ENCODE results near the gene CSF3. TPM values are rescaled to one million over a fixed set of nuclear protein-coding genes. Genes with fewer than 3 reads are reported as not detected.

Gene CSF3
- total RNA-seq, 1 donor from 2014 or later, result not detected

DNA sequence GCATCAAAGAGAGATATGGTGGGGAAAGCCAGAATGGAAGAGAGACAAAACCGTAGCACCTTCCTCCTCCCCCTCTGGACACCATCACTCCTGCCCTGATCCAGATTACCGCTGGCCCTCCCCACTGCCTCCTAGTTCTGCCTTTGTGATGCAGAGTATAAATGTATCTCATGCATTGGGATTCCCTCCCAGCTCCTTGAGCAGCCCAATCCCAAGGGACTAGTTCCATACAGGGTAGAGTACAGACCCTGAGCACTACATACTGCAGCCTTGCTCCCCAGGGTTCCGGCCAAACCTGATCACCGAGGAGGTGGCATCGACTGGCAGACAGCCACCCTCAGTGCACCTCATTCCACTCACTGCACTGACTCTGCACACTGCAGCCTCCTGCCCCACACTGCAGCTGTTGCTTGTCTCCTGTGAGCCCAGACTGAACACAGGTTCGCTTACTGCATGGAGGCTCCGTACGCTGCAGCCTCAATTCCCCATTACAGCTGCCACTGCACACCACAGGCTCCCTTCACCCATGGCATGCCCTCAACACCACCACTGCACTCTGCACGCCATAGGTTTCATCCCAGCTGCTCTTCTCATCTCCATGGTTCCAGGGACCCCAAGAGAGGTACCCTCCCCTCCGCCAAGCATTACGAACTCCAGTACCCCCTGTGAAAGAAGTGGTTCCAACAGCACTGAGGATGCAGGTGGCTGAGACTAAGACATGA lies 45.8 kb downstream of the CSF3 start:
- no peaks in the 10 kb centered on the region for H3K9me3 ChIP-seq (ENCODE audit: low read depth)
- peaks cover 22% of the 10 kb centered on the region for H3F3A ChIP-seq (ENCODE audit: low read depth)
- peaks cover 7% of the 10 kb centered on the region for H4K20me1 ChIP-seq (ENCODE audit: low read depth)
- peaks cover 49% of the 10 kb centered on the region for H3K4me1 Mint-ChIP-seq
- peaks cover 38% of the 10 kb centered on the region for H3K4me1 ChIP-seq
- H3K79me2 ChIP-seq (ENCODE audit: low read depth), result peaks cover 15% of the 10 kb centered on the region
- peaks cover 21% of the 10 kb centered on the region for H3K27me3 Mint-ChIP-seq (ENCODE audit: insufficient read depth, low read depth)
- H3K4me3 ChIP-seq, result no peak overlapping the region
- TF ChIP-seq, protein P1, sequence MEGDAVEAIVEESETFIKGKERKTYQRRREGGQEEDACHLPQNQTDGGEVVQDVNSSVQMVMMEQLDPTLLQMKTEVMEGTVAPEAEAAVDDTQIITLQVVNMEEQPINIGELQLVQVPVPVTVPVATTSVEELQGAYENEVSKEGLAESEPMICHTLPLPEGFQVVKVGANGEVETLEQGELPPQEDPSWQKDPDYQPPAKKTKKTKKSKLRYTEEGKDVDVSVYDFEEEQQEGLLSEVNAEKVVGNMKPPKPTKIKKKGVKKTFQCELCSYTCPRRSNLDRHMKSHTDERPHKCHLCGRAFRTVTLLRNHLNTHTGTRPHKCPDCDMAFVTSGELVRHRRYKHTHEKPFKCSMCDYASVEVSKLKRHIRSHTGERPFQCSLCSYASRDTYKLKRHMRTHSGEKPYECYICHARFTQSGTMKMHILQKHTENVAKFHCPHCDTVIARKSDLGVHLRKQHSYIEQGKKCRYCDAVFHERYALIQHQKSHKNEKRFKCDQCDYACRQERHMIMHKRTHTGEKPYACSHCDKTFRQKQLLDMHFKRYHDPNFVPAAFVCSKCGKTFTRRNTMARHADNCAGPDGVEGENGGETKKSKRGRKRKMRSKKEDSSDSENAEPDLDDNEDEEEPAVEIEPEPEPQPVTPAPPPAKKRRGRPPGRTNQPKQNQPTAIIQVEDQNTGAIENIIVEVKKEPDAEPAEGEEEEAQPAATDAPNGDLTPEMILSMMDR (IDR thresholded peaks at IDR 0.05), result no peak
- no peak for TF ChIP-seq EZH2phosphoT487 (IDR thresholded peaks at IDR 0.05)
- TF ChIP-seq EZH2 (IDR thresholded peaks at IDR 0.05), result no peak
- no peak overlapping the region for H2AFZ ChIP-seq (replicated peaks)
- no peak for DNase-seq (ENCODE audit: low spot score)
- no peaks in the 10 kb centered on the region for H3K36me3 ChIP-seq
- peak overlapping the region; percentile 27 for H3K27ac Mint-ChIP-seq
- no peaks in the 10 kb centered on the region for H3K36me3 Mint-ChIP-seq
- no peak overlapping the region for H3K4me2 ChIP-seq
- no peak overlapping the region for H3K27ac ChIP-seq
- no peak overlapping the region for H3K9ac ChIP-seq
- peaks cover 11% of the 10 kb centered on the region for H3K27me3 ChIP-seq
- H3K9me3 Mint-ChIP-seq, result no peaks in the 10 kb centered on the region
- peak overlapping the region; percentile 87 for H3K4me3 Mint-ChIP-seq

DNA sequence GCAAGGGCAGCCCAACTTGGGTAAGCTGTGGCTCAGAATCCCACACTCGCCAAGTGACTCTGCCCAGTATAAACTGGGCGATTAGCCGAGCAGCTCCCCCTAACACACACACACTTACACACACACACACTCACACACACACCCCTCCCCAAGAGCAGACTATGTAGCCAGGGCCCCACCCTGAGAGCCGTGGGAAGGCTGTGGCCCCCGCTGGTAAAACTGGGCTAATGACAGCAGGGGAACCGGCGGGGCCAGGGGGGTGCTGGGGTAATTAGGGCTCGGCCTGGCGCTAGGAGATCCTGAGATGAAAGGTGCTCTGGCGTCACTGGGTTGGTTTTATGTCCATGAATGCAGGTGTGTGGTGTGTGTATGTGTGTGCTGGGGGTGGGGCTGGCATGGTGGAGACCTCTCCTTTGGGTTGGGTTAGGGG lies 46.4 kb downstream of the CSF3 start:
- peaks cover 7% of the 10 kb centered on the region for H4K20me1 ChIP-seq (ENCODE audit: low read depth)
- H3K27ac Mint-ChIP-seq, result no peak overlapping the region
- H3F3A ChIP-seq (ENCODE audit: low read depth), result peaks cover 22% of the 10 kb centered on the region
- no peak overlapping the region for H2AFZ ChIP-seq (replicated peaks)
- H3K27me3 Mint-ChIP-seq (ENCODE audit: insufficient read depth, low read depth), result peaks cover 17% of the 10 kb centered on the region
- H3K9me3 ChIP-seq (ENCODE audit: low read depth), result no peaks in the 10 kb centered on the region
- H3K4me3 Mint-ChIP-seq, result peak overlapping the region; percentile 87
- no peaks in the 10 kb centered on the region for H3K9me3 Mint-ChIP-seq
- H3K27me3 ChIP-seq, result peaks cover 11% of the 10 kb centered on the region
- no peak for TF ChIP-seq EZH2phosphoT487 (IDR thresholded peaks at IDR 0.05)
- no peak for TF ChIP-seq EZH2 (IDR thresholded peaks at IDR 0.05)
- H3K4me1 ChIP-seq, result peaks cover 39% of the 10 kb centered on the region
- H3K36me3 ChIP-seq, result no peaks in the 10 kb centered on the region
- no peak overlapping the region for H3K9ac ChIP-seq
- no peak overlapping the region for H3K27ac ChIP-seq
- H3K4me1 Mint-ChIP-seq, result peaks cover 53% of the 10 kb centered on the region
- H3K79me2 ChIP-seq (ENCODE audit: low read depth), result peaks cover 15% of the 10 kb centered on the region
- no peak overlapping the region for H3K4me3 ChIP-seq
- H3K4me2 ChIP-seq, result peak overlapping the region; percentile 68
- no peak for DNase-seq (ENCODE audit: low spot score)
- H3K36me3 Mint-ChIP-seq, result no peaks in the 10 kb centered on the region

DNA sequence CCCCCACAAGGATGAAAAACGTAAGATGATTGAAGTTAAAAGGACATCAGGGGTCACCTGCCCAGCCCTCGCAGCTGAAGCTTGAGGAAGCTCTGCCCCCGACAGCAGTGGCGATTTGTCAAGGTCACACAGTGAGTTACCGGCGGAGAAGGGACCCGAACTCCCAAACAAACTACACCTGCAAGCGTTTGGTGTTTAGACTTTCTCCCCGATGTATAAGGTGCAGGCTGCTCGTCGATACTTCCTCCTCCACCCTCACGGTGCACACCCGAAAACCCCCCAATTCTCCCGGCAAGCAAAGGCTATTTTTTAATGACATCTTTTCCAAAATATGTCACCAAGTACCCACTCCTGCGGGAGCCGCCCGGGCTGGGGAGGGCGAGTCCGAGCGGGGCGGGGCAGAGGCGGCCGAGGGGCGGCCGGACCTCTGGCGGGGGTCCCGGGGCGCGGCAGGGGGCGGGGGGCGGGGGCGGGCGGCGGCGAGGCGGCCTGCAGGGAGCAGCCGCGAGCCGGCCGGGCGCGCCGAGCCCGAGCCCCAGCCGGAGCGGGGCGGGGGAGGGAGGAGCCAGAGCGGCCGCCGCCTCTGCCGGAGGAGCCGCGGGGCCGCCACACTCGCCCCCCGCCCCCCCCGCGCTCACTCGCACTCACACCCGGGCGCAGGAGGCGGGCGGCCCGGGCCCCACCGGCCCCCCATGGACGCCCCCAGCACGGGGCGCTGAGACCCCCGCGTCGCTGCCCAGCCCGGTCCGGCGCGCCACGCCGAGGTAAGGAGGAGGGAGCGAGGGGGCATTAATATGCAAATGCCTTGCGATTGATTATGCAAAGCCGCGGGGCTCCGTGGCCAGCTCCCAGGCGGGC lies 47.3 kb downstream of the CSF3 start, which contains the start of gene THRA:
TSS of gene THRA (plus strand) at position 637 of the 858 bp plus-strand sequence. CDS start 11,524 bp downstream, outside the sequence.
- peak within 1 kb of the TSS; percentile 66 for H3K27ac Mint-ChIP-seq

More for the DNA sequence above, 47.3 kb downstream of the CSF3 start, which contains the start of gene THRA:
- DNase-seq (ENCODE audit: low spot score), result peak; percentile 90
- H2AFZ ChIP-seq (replicated peaks), result peak within 1 kb of the TSS; percentile 83
- peaks cover 19% of the 10 kb centered on the region for H3K79me2 ChIP-seq (ENCODE audit: low read depth)
- H3K36me3 ChIP-seq, result no peaks in the 10 kb centered on the region
- Mint-ChIP-seq H3K9me3 (no peaks in the 10 kb centered on the region), H3K36me3 (no peaks in the 10 kb centered on the region), H3K4me1 (peaks cover 62% of the 10 kb centered on the region), H3K4me3 (peak within 1 kb of the TSS; percentile 95), H3K27me3 (ENCODE audit: insufficient read depth, low read depth) (peaks cover 13% of the 10 kb centered on the region)
- no peak within 1 kb of the TSS for H3K27ac ChIP-seq
- peaks cover 39% of the 10 kb centered on the region for H3K4me1 ChIP-seq
- peak within 1 kb of the TSS; percentile 95 for H3K4me2 ChIP-seq
- peak within 1 kb of the TSS; percentile 79 for H3K9ac ChIP-seq
- no peaks in the 10 kb centered on the region for H3K9me3 ChIP-seq (ENCODE audit: low read depth)
- peaks cover 11% of the 10 kb centered on the region for H3K27me3 ChIP-seq
- H4K20me1 ChIP-seq (ENCODE audit: low read depth), result peaks cover 7% of the 10 kb centered on the region
- TF ChIP-seq EZH2 (IDR thresholded peaks at IDR 0.05) (no peak), EZH2phosphoT487 (IDR thresholded peaks at IDR 0.05) (no peak)
- TF ChIP-seq, protein P1 (IDR thresholded peaks at IDR 0.05), result no peak
- H3K4me3 ChIP-seq, result peak within 1 kb of the TSS; percentile 98
- H3F3A ChIP-seq (ENCODE audit: low read depth), result peaks cover 22% of the 10 kb centered on the region

Measured in neural progenitor cell (in vitro differentiated cells).